HEK293 (cell line): ENCODE results near the gene SPTLC1.

Source experiments
- CTCF ChIA-PET: fragments of 350-600 bp; formaldehyde crosslinking; extraction: SDS; loops from one replicate; lab custom pipeline; 2021; ENCODE audit warnings: antibody characterized with exemption; lab: Yijun Ruan, JAX
- POLR2A ChIA-PET: fragments of 300-600 bp; formaldehyde crosslinking; extraction: SDS; loops from one replicate; lab custom pipeline; 2020; ENCODE audit warnings: antibody characterized with exemption, inconsistent platforms; lab: Yijun Ruan, JAX
- H3K27ac ChIP-seq: fragments of 200-500 bp; sonication (Bioruptor generic); 2 replicates; pipeline ENCODE4 v1.5.1; 2014; ENCODE audit warnings: low read depth, low read length, control low read depth, inconsistent platforms; ENCODE audit errors: extremely low read depth
- H3K36me3 ChIP-seq, 2 experiments: fragments of 200-500 bp in 1 of 2; sonication (Bioruptor generic) in 1 of 2; 1 replicate in 1 of 2; 2 replicates in 1 of 2; pipeline ENCODE4 v1.5.1; 2014 to 2017; ENCODE audit warnings: inconsistent platforms in 2 of 2, low read length in 2 of 2; ENCODE audit not compliant: control insufficient read depth in 2 of 2, insufficient read depth in 1 of 2
- H3K4me1 ChIP-seq: fragments of 200-500 bp; sonication (Bioruptor generic); 2 replicates; pipeline ENCODE4 v1.5.1; 2014; ENCODE audit warnings: mild to moderate bottlenecking, low read length, inconsistent platforms; ENCODE audit not compliant: control insufficient read depth, insufficient read depth
- H3K4me3 ChIP-seq: 2 replicates; pipeline ENCODE4 v1.5.1; 2011; ENCODE audit warnings: low read depth, mild to moderate bottlenecking, control low read depth, low read length, moderate library complexity
- H3K9me3 ChIP-seq: fragments of 200-500 bp; sonication (Bioruptor generic); 2 replicates; pipeline ENCODE4 v1.5.1; 2014; ENCODE audit warnings: low read depth, low read length, inconsistent platforms; ENCODE audit not compliant: control insufficient read depth, insufficient read depth
- EGR2 ChIP-seq: fragments of 450-650 bp; formaldehyde crosslinking; IDR thresholded peaks from 2 replicates; pipeline ENCODE4 v1.5.1; 2016; ENCODE audit warnings: low read depth, missing biosample characterization, missing genetic modification characterization
- SCRT2 ChIP-seq: fragments of 450-650 bp; formaldehyde crosslinking; IDR thresholded peaks from 2 replicates; pipeline ENCODE4 v1.5.1; 2016; ENCODE audit warnings: missing biosample characterization, missing genetic modification characterization
- TRIM28 ChIP-seq: IDR thresholded peaks from 2 replicates; pipeline ENCODE4 v1.6.1; 2011; ENCODE audit warnings: low read length, control low read depth, borderline replicate concordance
- ZBTB21 ChIP-seq: fragments of 450-650 bp; formaldehyde crosslinking; IDR thresholded peaks from 2 replicates; pipeline ENCODE4 v1.5.1; 2017; ENCODE audit warnings: missing biosample characterization, missing genetic modification characterization
- ZFP69B ChIP-seq: fragments of 450-650 bp; formaldehyde crosslinking; IDR thresholded peaks from 2 replicates; pipeline ENCODE4 v1.5.1; 2016; ENCODE audit warnings: missing biosample characterization, missing genetic modification characterization
- ZNF10 ChIP-seq: fragments of 450-650 bp; formaldehyde crosslinking; IDR thresholded peaks from 2 replicates; pipeline ENCODE4 v1.5.1; 2017; ENCODE audit warnings: missing biosample characterization, missing genetic modification characterization
- ZNF157 ChIP-seq: fragments of 450-650 bp; formaldehyde crosslinking; IDR thresholded peaks from 2 replicates; pipeline ENCODE4 v1.5.1; 2016; ENCODE audit warnings: missing biosample characterization, missing genetic modification characterization
- ZNF174 ChIP-seq: fragments of 450-650 bp; formaldehyde crosslinking; IDR thresholded peaks from 2 replicates; pipeline ENCODE4 v1.5.0; 2017; ENCODE audit warnings: missing biosample characterization, mild to moderate bottlenecking, missing genetic modification characterization
- ZNF394 ChIP-seq: fragments of 450-650 bp; formaldehyde crosslinking; IDR thresholded peaks from 2 replicates; pipeline ENCODE4 v1.5.1; 2016; ENCODE audit warnings: missing biosample characterization, missing genetic modification characterization, mild to moderate bottlenecking, moderate library complexity, borderline replicate concordance
- ZNF501 ChIP-seq: fragments of 450-650 bp; formaldehyde crosslinking; IDR thresholded peaks from 2 replicates; pipeline ENCODE4 v1.5.1; 2016; ENCODE audit warnings: missing biosample characterization, missing genetic modification characterization
- ZNF558 ChIP-seq: fragments of 450-650 bp; formaldehyde crosslinking; IDR thresholded peaks from 2 replicates; pipeline ENCODE4 v1.5.1; 2016; ENCODE audit warnings: missing biosample characterization, missing genetic modification characterization
- ZNF585B ChIP-seq: fragments of 450-650 bp; formaldehyde crosslinking; IDR thresholded peaks from 2 replicates; pipeline ENCODE4 v1.5.1; 2016; ENCODE audit warnings: missing biosample characterization, missing genetic modification characterization
- ZNF623 ChIP-seq: fragments of 450-650 bp; formaldehyde crosslinking; IDR thresholded peaks from 2 replicates; pipeline ENCODE4 v1.5.1; 2016; ENCODE audit warnings: missing biosample characterization, missing genetic modification characterization
- ZNF670 ChIP-seq: fragments of 450-650 bp; formaldehyde crosslinking; IDR thresholded peaks from 2 replicates; pipeline ENCODE4 v1.5.1; 2016; ENCODE audit warnings: missing biosample characterization, missing genetic modification characterization, low read depth
- ZSCAN16 ChIP-seq: fragments of 450-650 bp; formaldehyde crosslinking; IDR thresholded peaks from 2 replicates; pipeline ENCODE4 v1.5.1; 2016; ENCODE audit warnings: missing biosample characterization, missing genetic modification characterization
- ZSCAN23 ChIP-seq: fragments of 450-650 bp; formaldehyde crosslinking; IDR thresholded peaks from 2 replicates; pipeline ENCODE4 v1.5.1; 2016; ENCODE audit warnings: missing biosample characterization, missing genetic modification characterization
- TF ChIP-seq, protein P1 (sequence below): fragments of 450-650 bp; formaldehyde crosslinking; IDR thresholded peaks from 2 replicates; pipeline ENCODE4 v1.5.1; 2016; ENCODE audit warnings: missing biosample characterization, missing genetic modification characterization
- TF ChIP-seq, protein P2 (sequence below): fragments of 450-650 bp; formaldehyde crosslinking; IDR thresholded peaks from 2 replicates; pipeline ENCODE4 v1.5.1; 2016; ENCODE audit warnings: missing biosample characterization, missing genetic modification characterization
- TF ChIP-seq, protein P3 (sequence below): fragments of 450-650 bp; formaldehyde crosslinking; IDR thresholded peaks from 2 replicates; pipeline ENCODE4 v1.5.1; 2017; ENCODE audit warnings: missing biosample characterization, missing genetic modification characterization
- TF ChIP-seq, protein P4 (sequence below): fragments of 450-650 bp; formaldehyde crosslinking; IDR thresholded peaks from 2 replicates; pipeline ENCODE4 v1.5.1; 2016; ENCODE audit warnings: missing biosample characterization, missing genetic modification characterization
- TF ChIP-seq, protein P5 (sequence below): fragments of 450-650 bp; formaldehyde crosslinking; IDR thresholded peaks from 2 replicates; pipeline ENCODE4 v1.5.1; 2016; ENCODE audit warnings: missing biosample characterization, missing genetic modification characterization, borderline replicate concordance
- TF ChIP-seq, protein P6 (sequence below): fragments of 450-650 bp; formaldehyde crosslinking; IDR thresholded peaks from 2 replicates; pipeline ENCODE4 v1.5.1; 2016; ENCODE audit warnings: missing biosample characterization, missing genetic modification characterization, borderline replicate concordance

SPTLC1 gene

GRCh38 chr9:92047500-92047899 is 67.7 kb downstream of the SPTLC1 start:
- CTCF ChIA-PET, result no interaction called here
- Histone ChIP-seq H3K9me3 (no peaks in the 10 kb centered on the region), H3K27ac (no peak overlapping the region), H3K36me3 (peaks cover 0 to 76% of the 10 kb centered on the region in 2 experiments; a peak in 1 of 3 replicates), H3K4me1 (no peaks in the 10 kb centered on the region), H3K4me3 (no peak overlapping the region)
- TF ChIP-seq ZBTB21 (tag by site-specific recombination), result no peak
- no peak for TF ChIP-seq ZFP69B
- TF ChIP-seq, protein P1, sequence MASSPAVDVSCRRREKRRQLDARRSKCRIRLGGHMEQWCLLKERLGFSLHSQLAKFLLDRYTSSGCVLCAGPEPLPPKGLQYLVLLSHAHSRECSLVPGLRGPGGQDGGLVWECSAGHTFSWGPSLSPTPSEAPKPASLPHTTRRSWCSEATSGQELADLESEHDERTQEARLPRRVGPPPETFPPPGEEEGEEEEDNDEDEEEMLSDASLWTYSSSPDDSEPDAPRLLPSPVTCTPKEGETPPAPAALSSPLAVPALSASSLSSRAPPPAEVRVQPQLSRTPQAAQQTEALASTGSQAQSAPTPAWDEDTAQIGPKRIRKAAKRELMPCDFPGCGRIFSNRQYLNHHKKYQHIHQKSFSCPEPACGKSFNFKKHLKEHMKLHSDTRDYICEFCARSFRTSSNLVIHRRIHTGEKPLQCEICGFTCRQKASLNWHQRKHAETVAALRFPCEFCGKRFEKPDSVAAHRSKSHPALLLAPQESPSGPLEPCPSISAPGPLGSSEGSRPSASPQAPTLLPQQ (tag by site-specific recombination), result no peak
- no peak for TF ChIP-seq ZNF174 (tag by site-specific recombination)
- no peak for TF ChIP-seq TRIM28
- no peak for TF ChIP-seq ZNF10
- TF ChIP-seq EGR2 (tag by site-specific recombination), result no peak
- TF ChIP-seq, protein P2, sequence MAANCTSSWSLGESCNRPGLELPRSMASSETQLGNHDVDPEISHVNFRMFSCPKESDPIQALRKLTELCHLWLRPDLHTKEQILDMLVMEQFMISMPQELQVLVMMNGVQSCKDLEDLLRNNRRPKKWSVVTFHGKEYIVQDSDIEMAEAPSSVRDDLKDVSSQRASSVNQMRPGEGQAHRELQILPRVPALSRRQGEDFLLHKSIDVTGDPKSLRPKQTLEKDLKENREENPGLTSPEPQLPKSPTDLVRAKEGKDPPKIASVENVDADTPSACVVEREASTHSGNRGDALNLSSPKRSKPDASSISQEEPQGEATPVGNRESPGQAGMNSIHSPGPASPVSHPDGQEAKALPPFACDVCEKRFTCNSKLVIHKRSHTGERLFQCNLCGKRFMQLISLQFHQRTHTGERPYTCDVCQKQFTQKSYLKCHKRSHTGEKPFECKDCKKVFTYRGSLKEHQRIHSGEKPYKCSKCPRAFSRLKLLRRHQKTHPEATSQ (tag by site-specific recombination), result no peak
- no peak for TF ChIP-seq ZNF585B (tag by site-specific recombination)
- TF ChIP-seq ZNF670, result no peak
- no peak for TF ChIP-seq ZNF157
- no peak for TF ChIP-seq ZNF501
- TF ChIP-seq, protein P3, sequence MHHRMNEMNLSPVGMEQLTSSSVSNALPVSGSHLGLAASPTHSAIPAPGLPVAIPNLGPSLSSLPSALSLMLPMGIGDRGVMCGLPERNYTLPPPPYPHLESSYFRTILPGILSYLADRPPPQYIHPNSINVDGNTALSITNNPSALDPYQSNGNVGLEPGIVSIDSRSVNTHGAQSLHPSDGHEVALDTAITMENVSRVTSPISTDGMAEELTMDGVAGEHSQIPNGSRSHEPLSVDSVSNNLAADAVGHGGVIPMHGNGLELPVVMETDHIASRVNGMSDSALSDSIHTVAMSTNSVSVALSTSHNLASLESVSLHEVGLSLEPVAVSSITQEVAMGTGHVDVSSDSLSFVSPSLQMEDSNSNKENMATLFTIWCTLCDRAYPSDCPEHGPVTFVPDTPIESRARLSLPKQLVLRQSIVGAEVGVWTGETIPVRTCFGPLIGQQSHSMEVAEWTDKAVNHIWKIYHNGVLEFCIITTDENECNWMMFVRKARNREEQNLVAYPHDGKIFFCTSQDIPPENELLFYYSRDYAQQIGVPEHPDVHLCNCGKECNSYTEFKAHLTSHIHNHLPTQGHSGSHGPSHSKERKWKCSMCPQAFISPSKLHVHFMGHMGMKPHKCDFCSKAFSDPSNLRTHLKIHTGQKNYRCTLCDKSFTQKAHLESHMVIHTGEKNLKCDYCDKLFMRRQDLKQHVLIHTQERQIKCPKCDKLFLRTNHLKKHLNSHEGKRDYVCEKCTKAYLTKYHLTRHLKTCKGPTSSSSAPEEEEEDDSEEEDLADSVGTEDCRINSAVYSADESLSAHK (tag by site-specific recombination), result no peak
- no peak for TF ChIP-seq SCRT2 (tag by site-specific recombination)
- TF ChIP-seq ZSCAN23, result no peak
- TF ChIP-seq ZNF623, result no peak
- POLR2A ChIA-PET, result no interaction called here

DNA sequence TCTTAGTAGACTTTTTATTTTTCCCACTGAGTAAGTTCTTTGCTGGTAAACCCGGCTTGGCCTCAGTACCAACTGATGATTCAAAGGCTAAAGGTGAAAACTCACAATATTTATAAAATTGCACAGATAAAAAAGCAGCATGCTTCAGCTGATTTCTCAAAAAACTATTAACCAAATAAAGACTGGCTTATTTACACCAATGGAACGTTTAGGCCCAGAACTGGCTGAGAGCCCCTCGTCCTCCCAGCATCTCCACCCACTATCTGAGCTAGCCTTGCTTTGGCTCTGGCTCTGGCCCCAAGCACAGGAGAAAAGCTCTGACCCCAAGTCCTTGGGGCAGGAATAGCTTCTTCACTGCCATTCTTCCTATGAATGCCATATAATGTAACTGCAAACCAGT is 68.5 kb downstream of the SPTLC1 start:
- POLR2A ChIA-PET, result no interaction called here
- no peak overlapping the region for H3K4me3 ChIP-seq
- H3K36me3 ChIP-seq, result peaks cover 0 to 85% of the 10 kb centered on the region in 2 experiments; a peak in 1 of 3 replicates
- no peaks in the 10 kb centered on the region for H3K9me3 ChIP-seq
- no peak overlapping the region for H3K27ac ChIP-seq
- CTCF ChIA-PET, result interaction anchor here (0.7 kb wide), 1 partner anchor 93 kb away, joined by 3 read pairs; no protein-coding TSS in a partner anchor
- no peaks in the 10 kb centered on the region for H3K4me1 ChIP-seq
- TF ChIP-seq, protein P4, sequence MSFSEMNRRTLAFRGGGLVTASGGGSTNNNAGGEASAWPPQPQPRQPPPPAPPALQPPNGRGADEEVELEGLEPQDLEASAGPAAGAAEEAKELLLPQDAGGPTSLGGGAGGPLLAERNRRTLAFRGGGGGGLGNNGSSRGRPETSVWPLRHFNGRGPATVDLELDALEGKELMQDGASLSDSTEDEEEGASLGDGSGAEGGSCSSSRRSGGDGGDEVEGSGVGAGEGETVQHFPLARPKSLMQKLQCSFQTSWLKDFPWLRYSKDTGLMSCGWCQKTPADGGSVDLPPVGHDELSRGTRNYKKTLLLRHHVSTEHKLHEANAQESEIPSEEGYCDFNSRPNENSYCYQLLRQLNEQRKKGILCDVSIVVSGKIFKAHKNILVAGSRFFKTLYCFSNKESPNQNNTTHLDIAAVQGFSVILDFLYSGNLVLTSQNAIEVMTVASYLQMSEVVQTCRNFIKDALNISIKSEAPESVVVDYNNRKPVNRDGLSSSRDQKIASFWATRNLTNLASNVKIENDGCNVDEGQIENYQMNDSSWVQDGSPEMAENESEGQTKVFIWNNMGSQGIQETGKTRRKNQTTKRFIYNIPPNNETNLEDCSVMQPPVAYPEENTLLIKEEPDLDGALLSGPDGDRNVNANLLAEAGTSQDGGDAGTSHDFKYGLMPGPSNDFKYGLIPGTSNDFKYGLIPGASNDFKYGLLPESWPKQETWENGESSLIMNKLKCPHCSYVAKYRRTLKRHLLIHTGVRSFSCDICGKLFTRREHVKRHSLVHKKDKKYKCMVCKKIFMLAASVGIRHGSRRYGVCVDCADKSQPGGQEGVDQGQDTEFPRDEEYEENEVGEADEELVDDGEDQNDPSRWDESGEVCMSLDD, result no peak
- TF ChIP-seq ZSCAN16 (tag by site-specific recombination) (no peak), ZNF558 (tag by site-specific recombination) (no peak), ZNF394 (no peak)
- TF ChIP-seq, protein P5, sequence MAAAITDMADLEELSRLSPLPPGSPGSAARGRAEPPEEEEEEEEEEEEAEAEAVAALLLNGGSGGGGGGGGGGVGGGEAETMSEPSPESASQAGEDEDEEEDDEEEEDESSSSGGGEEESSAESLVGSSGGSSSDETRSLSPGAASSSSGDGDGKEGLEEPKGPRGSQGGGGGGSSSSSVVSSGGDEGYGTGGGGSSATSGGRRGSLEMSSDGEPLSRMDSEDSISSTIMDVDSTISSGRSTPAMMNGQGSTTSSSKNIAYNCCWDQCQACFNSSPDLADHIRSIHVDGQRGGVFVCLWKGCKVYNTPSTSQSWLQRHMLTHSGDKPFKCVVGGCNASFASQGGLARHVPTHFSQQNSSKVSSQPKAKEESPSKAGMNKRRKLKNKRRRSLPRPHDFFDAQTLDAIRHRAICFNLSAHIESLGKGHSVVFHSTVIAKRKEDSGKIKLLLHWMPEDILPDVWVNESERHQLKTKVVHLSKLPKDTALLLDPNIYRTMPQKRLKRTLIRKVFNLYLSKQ (tag by site-specific recombination), result no peak
- TF ChIP-seq, protein P6, sequence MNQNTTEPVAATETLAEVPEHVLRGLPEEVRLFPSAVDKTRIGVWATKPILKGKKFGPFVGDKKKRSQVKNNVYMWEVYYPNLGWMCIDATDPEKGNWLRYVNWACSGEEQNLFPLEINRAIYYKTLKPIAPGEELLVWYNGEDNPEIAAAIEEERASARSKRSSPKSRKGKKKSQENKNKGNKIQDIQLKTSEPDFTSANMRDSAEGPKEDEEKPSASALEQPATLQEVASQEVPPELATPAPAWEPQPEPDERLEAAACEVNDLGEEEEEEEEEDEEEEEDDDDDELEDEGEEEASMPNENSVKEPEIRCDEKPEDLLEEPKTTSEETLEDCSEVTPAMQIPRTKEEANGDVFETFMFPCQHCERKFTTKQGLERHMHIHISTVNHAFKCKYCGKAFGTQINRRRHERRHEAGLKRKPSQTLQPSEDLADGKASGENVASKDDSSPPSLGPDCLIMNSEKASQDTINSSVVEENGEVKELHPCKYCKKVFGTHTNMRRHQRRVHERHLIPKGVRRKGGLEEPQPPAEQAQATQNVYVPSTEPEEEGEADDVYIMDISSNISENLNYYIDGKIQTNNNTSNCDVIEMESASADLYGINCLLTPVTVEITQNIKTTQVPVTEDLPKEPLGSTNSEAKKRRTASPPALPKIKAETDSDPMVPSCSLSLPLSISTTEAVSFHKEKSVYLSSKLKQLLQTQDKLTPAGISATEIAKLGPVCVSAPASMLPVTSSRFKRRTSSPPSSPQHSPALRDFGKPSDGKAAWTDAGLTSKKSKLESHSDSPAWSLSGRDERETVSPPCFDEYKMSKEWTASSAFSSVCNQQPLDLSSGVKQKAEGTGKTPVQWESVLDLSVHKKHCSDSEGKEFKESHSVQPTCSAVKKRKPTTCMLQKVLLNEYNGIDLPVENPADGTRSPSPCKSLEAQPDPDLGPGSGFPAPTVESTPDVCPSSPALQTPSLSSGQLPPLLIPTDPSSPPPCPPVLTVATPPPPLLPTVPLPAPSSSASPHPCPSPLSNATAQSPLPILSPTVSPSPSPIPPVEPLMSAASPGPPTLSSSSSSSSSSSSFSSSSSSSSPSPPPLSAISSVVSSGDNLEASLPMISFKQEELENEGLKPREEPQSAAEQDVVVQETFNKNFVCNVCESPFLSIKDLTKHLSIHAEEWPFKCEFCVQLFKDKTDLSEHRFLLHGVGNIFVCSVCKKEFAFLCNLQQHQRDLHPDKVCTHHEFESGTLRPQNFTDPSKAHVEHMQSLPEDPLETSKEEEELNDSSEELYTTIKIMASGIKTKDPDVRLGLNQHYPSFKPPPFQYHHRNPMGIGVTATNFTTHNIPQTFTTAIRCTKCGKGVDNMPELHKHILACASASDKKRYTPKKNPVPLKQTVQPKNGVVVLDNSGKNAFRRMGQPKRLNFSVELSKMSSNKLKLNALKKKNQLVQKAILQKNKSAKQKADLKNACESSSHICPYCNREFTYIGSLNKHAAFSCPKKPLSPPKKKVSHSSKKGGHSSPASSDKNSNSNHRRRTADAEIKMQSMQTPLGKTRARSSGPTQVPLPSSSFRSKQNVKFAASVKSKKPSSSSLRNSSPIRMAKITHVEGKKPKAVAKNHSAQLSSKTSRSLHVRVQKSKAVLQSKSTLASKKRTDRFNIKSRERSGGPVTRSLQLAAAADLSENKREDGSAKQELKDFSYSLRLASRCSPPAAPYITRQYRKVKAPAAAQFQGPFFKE (tag by site-specific recombination), result no peak
